Measurements from ENCODE around the gene PDYN.

Gene PDYN

GRCh38 chr20:1932971-1933370, 60.9 kb downstream of the PDYN start:
- DNase-seq, result no peak

- DNase-seq, result no peak
Measured at GRCh38 chr20:1931830-1932229, 62.0 kb downstream of the PDYN start.

GRCh38 chr20:1930165-1930564, 63.7 kb downstream of the PDYN start:
- DNase-seq, result no peak

- DNase-seq, result peak in 1 of 14 donors; percentile 30
Measured at GRCh38 chr20:1929460-1929859, 64.4 kb downstream of the PDYN start.

GRCh38 chr20:1928782-1929181, 65.1 kb downstream of the PDYN start:
- DNase-seq, result no peak
